NB4 (cell line): ENCODE data around the gene LRBA.
"Not testable (repeated sequence)": the region's sequence is repeated elsewhere in the genome, so short reads cannot be mapped to it uniquely, and the experiment has no call there.

Experiments used
- DNase-seq: peaks from one replicate; pipeline ENCODE4 v3.0.0; 2010; ENCODE audit warnings: low read depth
- H3K4me3 ChIP-seq: one replicate; pipeline ENCODE4 v1.5.1; 2011; ENCODE audit warnings: mild to moderate bottlenecking, low read depth, low read length, moderate library complexity
- CTCF ChIP-seq: IDR thresholded peaks from one replicate; pipeline ENCODE4 v1.5.1; 2012; ENCODE audit warnings: low read depth, low read length
- MYC ChIP-seq: IDR thresholded peaks from 2 replicates; pipeline ENCODE4 v1.6.1; 2011; ENCODE audit warnings: low read depth, low read length
- POLR2A ChIP-seq: IDR thresholded peaks from 2 replicates; pipeline ENCODE4 v1.6.1; 2011; ENCODE audit warnings: mild to moderate bottlenecking; ENCODE audit not compliant: insufficient read length; ENCODE audit errors: extremely low read depth
- TF ChIP-seq, protein P1 (sequence below): IDR thresholded peaks from 2 replicates; pipeline ENCODE4 v1.6.1; 2011; ENCODE audit warnings: low read depth, low read length

The LRBA gene

GRCh38 chr4:150518559-150518958 lies 496.5 kb downstream of the LRBA start:
- DNase-seq: no peak
- no peak for TF ChIP-seq POLR2A
- TF ChIP-seq, protein P1, sequence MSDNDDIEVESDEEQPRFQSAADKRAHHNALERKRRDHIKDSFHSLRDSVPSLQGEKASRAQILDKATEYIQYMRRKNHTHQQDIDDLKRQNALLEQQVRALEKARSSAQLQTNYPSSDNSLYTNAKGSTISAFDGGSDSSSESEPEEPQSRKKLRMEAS: no peak
- TF ChIP-seq MYC: no peak
- no peak for TF ChIP-seq CTCF
- no peak overlapping the region for H3K4me3 ChIP-seq

GRCh38 chr4:150515135-150515534 lies 499.9 kb downstream of the LRBA start:
- H3K4me3 ChIP-seq: no peak overlapping the region
- DNase-seq: no peak
- TF ChIP-seq CTCF (no peak), MYC (no peak), POLR2A (no peak)
- TF ChIP-seq, protein P1: no peak

DNA sequence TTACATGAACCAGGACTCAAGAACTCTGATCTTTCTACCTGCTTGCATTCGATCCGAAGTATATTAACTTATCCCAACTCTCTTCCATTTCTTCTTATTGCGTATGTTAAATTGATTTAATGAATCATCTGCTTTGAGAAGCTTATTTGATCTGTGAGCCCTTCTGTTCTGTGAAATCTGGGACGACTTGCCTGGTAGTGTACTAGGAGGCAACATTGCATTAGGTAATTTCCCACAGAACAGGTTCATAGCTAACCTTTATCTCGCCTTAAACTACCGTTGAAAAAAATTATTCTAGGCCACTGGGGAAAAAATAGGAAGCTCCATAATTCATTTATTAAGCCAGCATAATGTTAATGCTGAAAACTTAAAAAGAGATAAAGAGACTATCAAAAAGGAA lies 500.4 kb downstream of the LRBA start:
- TF ChIP-seq MYC (no peak), CTCF (no peak), POLR2A (no peak)
- TF ChIP-seq, protein P1: no peak
- H3K4me3 ChIP-seq: no peak overlapping the region
- DNase-seq: no peak

DNA sequence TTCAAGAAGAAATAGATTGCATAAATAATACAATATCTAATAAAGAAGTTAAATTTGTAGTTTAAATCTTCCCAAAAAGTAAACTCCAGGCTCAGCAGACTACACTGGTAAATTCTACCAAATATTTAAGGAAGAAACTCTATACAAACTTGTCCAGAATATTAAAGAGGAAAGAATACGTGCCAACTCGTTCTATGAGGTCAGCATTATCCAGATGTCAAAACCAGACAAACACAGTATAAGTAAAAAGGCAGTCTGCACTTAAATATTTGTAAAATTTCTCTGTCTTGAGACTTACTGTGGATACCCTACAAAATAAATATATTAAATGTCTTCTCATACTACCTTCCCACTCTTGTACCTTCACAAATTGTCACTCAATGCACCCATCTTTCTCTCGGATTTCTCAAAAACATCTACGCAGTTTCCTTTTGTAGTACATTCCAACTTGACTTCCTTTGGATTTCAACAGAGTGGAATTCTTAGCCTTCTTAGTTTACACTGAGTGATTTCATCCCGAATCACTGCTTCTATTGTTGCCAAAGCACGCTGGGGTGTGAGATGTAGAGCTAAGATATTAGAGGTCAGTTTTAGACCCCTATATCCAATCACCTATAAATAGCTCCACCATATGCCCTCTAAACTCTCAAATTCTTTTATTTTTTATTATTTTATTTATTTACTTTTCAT lies 504.8 kb downstream of the LRBA start:
- no peak for TF ChIP-seq CTCF
- no peak for TF ChIP-seq POLR2A
- TF ChIP-seq, protein P1: no peak
- no peak for TF ChIP-seq MYC
- no peak overlapping the region for H3K4me3 ChIP-seq
- no peak for DNase-seq

DNA sequence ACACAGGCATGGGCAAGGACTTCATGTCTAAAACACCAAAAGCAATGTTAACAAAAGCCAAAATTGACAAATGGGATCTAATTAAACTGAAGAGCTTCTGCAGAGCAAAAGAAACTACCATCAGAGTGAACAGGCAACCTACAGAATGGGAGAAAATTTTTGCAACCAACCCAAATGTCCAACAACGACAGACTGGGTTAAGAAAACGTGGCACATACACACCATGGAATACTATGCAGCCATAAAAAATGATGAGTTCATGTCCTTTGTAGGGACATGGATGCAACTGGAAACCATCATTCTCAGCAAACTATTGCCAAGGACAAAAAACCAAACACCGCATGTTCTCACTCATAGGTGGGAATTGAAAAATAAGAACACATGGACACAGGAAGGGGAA lies 507.4 kb downstream of the LRBA start:
- H3K4me3 ChIP-seq, DNase-seq: not testable (repeated sequence)

GRCh38 chr4:150501983-150502382 lies 513.1 kb downstream of the LRBA start:
- DNase-seq: no peak
- TF ChIP-seq CTCF: no peak
- no peak for TF ChIP-seq MYC
- no peak for TF ChIP-seq POLR2A
- TF ChIP-seq, protein P1: no peak
- no peak overlapping the region for H3K4me3 ChIP-seq
